ENCODE measurements around the gene MGMT. TPM values are rescaled to one million over a fixed set of nuclear protein-coding genes. Genes with fewer than 3 reads are reported as not detected.

MGMT gene
- total RNA-seq, 4 donors from 2014 or later = 10.9 to 37.7 (median 16.0) TPM

DNA sequence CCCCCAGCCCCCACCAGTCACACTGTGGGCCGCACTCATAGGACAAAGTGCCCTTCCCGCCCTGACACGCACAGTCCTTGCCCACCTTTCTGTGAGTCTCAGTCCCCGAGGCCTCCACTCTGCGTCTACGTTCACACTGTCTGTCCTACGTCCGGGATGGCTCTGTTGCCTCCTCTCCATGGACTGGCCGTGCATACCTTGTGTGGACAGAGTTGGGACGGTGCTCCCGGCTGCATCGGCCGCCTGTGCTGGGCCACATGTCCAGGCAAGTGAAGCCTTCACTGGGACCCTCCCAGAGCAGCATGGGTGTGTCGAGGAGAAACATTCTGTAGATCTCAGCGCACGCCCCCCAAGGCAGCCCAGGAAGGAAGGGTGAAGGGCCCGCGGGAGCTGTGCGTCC, 239.0 kb downstream of the MGMT start:
- Histone ChIP-seq H3K36me3 (no peaks in the 10 kb centered on the region), H3K9me3 (no peaks in the 10 kb centered on the region), H3K4me1 (no peaks in the 10 kb centered on the region), H3K27me3 (no peaks in the 10 kb centered on the region), H3K4me3 (no peak overlapping the region), H3K27ac (no peak overlapping the region)
- intact Hi-C loops (cut with DNase I; ENCODE audit: low total_unique reads) = no loop called here
- no peak for TF ChIP-seq POLR2A (IDR thresholded peaks at IDR 0.05)
- TF ChIP-seq, protein P1, sequence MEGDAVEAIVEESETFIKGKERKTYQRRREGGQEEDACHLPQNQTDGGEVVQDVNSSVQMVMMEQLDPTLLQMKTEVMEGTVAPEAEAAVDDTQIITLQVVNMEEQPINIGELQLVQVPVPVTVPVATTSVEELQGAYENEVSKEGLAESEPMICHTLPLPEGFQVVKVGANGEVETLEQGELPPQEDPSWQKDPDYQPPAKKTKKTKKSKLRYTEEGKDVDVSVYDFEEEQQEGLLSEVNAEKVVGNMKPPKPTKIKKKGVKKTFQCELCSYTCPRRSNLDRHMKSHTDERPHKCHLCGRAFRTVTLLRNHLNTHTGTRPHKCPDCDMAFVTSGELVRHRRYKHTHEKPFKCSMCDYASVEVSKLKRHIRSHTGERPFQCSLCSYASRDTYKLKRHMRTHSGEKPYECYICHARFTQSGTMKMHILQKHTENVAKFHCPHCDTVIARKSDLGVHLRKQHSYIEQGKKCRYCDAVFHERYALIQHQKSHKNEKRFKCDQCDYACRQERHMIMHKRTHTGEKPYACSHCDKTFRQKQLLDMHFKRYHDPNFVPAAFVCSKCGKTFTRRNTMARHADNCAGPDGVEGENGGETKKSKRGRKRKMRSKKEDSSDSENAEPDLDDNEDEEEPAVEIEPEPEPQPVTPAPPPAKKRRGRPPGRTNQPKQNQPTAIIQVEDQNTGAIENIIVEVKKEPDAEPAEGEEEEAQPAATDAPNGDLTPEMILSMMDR (IDR thresholded peaks at IDR 0.05) = no peak
- DNase-seq = no peak

- no peaks in the 10 kb centered on the region for H3K4me1 ChIP-seq
- H3K4me3 ChIP-seq = no peak overlapping the region
- H3K27me3 ChIP-seq = no peaks in the 10 kb centered on the region
- TF ChIP-seq POLR2A (IDR thresholded peaks at IDR 0.05) = no peak
- TF ChIP-seq, protein P1 (IDR thresholded peaks at IDR 0.05) = no peak
- intact Hi-C loops (cut with DNase I; ENCODE audit: low total_unique reads) = no loop called here
- no peak for DNase-seq
- H3K27ac ChIP-seq = no peak overlapping the region
- H3K9me3 ChIP-seq = no peaks in the 10 kb centered on the region
- no peaks in the 10 kb centered on the region for H3K36me3 ChIP-seq
Measured at GRCh38 chr10:129706523-129706922, 239.5 kb downstream of the MGMT start.

DNA sequence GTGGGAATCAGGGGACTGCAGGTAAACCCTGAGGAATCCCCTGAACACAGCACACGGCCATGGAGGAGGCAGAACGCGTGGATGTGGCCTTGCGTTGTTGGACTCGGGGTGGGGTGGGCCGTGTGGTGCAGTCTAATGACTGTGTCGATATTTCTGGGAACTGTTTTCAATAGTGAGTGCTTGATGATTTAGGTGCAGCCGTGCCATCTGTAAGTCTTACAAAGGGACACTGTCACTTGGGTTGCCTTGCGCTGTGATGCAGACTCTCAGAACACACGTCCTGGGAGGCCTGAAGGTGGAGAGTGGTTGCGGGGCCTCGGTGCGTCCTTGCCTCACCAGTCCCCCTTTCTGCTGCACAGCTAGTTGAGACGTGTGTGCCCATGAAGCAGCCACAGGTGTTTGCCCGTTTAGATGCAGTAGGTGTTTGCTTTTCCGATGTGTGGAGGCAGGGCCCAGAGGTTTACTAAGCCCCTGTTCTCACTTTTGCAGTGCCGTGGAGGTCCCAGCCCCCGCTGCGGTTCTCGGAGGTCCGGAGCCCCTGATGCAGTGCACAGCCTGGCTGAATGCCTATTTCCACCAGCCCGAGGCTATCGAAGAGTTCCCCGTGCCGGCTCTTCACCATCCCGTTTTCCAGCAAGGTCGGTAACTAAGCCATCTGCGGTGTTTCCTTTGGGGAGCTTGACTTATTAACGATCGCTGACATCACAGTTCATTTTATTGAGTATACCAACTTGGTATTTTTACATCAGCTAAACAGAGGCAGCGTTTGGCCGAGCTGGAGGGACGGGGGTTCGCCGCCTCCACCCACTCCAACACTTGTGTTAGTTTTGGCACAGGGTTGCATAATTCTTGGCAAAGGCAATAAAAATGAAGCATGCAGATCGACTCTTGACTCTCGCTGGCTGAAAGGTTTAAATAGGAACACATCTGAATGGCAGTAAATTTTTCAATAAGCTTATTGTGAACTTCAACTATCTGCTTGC, 240.7 kb downstream of the MGMT start:
- no peak for DNase-seq
- Histone ChIP-seq H3K9me3 (no peaks in the 10 kb centered on the region), H3K36me3 (no peaks in the 10 kb centered on the region), H3K4me3 (no peak overlapping the region), H3K4me1 (no peaks in the 10 kb centered on the region), H3K27ac (no peak overlapping the region), H3K27me3 (no peaks in the 10 kb centered on the region)
- intact Hi-C loops (cut with DNase I; ENCODE audit: low total_unique reads) = no loop called here
- TF ChIP-seq, protein P1 (IDR thresholded peaks at IDR 0.05) = no peak
- TF ChIP-seq POLR2A (IDR thresholded peaks at IDR 0.05) = no peak

DNA sequence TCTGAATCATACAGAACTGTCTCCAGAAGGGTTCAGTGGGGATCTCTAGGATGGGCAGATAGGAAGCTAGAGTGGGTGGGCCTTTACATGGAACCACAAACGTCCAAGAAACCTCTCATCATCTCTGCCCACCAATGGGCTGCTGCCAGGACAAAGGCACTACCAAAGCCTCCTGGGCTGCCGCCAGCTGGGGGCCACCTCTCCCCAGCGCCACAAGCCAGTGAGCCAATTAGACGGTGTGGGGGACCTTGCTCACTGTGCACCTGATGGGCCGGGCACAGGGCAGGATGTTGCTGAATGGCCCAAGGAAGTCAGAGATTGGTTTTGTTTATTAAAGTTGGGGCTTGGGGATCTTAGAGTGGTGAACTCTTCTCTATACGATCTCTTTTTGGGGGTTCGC, 242.1 kb downstream of the MGMT start:
- Histone ChIP-seq H3K9me3 (no peaks in the 10 kb centered on the region), H3K4me3 (no peak overlapping the region), H3K4me1 (no peaks in the 10 kb centered on the region), H3K27me3 (no peaks in the 10 kb centered on the region), H3K36me3 (no peaks in the 10 kb centered on the region), H3K27ac (no peak overlapping the region)
- no peak for DNase-seq
- TF ChIP-seq POLR2A (IDR thresholded peaks at IDR 0.05) = no peak
- TF ChIP-seq, protein P1 (IDR thresholded peaks at IDR 0.05) = no peak
- intact Hi-C loops (cut with DNase I; ENCODE audit: low total_unique reads) = no loop called here
